NCI-H1694 (cell line): ENCODE measurements around the gene PRAMEF6.
"Not testable (repeated sequence)": the region's sequence is repeated elsewhere in the genome, so short reads cannot be mapped to it uniquely, and the experiment has no call there.

Experiments
- DNase-seq: peaks from one replicate; lab custom pipeline; 2025; lab: John Stamatoyannopoulos, UW

Gene PRAMEF6

GRCh38 chr1:12947480-12947879 is at the start of gene PRAMEF6:
Gene PRAMEF6, minus strand, starts transcription at chr1:12947580. Its CDS starts 5,062 bp downstream, at chr1:12942518.
- DNase-seq: not testable (repeated sequence)

GRCh38 chr1:12924368-12924767 is 23.0 kb downstream of the PRAMEF6 start:
- DNase-seq: not testable (repeated sequence)

- not testable (repeated sequence) for DNase-seq
Measured at GRCh38 chr1:12921749-12922148, 25.6 kb downstream of the PRAMEF6 start.

GRCh38 chr1:12916310-12916709 is 31.1 kb downstream of the PRAMEF6 start, which contains the start of gene PRAMEF7:
Gene PRAMEF7, plus strand, starts transcription at chr1:12916610. Its CDS starts 1,083 bp downstream, at chr1:12917693.
- DNase-seq: not testable (repeated sequence)

GRCh38 chr1:12903793-12904572 is 43.4 kb downstream of the PRAMEF6 start:
- not testable (repeated sequence) for DNase-seq

GRCh38 chr1:12899186-12899585 is 48.2 kb downstream of the PRAMEF6 start:
- DNase-seq: not testable (repeated sequence)

GRCh38 chr1:12898170-12898569 is 49.2 kb downstream of the PRAMEF6 start, which contains the start of gene PRAMEF10:
Gene PRAMEF10, minus strand, starts transcription at chr1:12898270. Its CDS starts 2,423 bp downstream, at chr1:12895847.
- DNase-seq: not testable (repeated sequence)
